HEK293T (cell line): ENCODE results near the gene BRMS1.

Experiments
- ARNT ChIP-seq: fragments of 450-650 bp; IDR thresholded peaks from 2 replicates; pipeline ENCODE4 v1.6.1; 2017; ENCODE audit warnings: mild to moderate bottlenecking
- BHLHE40 ChIP-seq: fragments of 450-650 bp; IDR thresholded peaks from 2 replicates; pipeline ENCODE4 v1.6.1; 2016; ENCODE audit warnings: mild to moderate bottlenecking, moderate library complexity, borderline replicate concordance
- FOXM1 ChIP-seq: fragments of 450-650 bp; IDR thresholded peaks from 2 replicates; pipeline ENCODE4 v1.6.1; 2017; ENCODE audit warnings: mild to moderate bottlenecking, borderline replicate concordance
- NFRKB ChIP-seq: fragments of 450-650 bp; IDR thresholded peaks from 2 replicates; pipeline ENCODE4 v1.6.1; 2016; ENCODE audit warnings: mild to moderate bottlenecking, moderate library complexity
- SUZ12 ChIP-seq: fragments of 450-650 bp; IDR thresholded peaks from 2 replicates; pipeline ENCODE4 v1.6.1; 2016; ENCODE audit warnings: mild to moderate bottlenecking
- TARDBP ChIP-seq: fragments of 450-650 bp; IDR thresholded peaks from 2 replicates; pipeline ENCODE4 v1.6.1; 2016
- TF ChIP-seq, protein P1 (sequence below): fragments of 450-650 bp; IDR thresholded peaks from 2 replicates; pipeline ENCODE4 v1.6.1; 2016

DNA sequence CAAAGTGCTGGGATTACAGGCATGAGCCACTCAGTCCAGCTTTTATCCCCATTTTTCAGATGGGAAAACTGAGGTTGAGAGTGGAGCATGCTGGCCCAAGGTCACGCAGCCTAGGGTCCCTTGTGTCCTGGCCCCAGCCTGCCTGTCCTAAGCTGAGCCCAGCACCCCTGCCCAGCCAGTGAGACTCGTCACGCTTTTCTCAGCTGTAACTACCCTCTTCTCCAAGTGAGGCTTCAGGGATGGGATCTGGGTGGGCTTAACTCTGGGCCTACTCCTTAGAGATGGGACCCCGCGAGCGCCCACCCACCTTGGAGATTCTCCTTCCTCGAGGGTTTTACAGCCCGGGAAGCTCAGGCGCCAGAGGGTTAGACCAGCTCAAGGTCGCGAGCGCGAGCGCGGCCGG is 53.6 kb downstream of the BRMS1 start:
- TF ChIP-seq SUZ12, result no peak
- no peak for TF ChIP-seq NFRKB
- TF ChIP-seq, protein P1, sequence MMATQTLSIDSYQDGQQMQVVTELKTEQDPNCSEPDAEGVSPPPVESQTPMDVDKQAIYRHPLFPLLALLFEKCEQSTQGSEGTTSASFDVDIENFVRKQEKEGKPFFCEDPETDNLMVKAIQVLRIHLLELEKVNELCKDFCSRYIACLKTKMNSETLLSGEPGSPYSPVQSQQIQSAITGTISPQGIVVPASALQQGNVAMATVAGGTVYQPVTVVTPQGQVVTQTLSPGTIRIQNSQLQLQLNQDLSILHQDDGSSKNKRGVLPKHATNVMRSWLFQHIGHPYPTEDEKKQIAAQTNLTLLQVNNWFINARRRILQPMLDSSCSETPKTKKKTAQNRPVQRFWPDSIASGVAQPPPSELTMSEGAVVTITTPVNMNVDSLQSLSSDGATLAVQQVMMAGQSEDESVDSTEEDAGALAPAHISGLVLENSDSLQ, result no peak
- TF ChIP-seq TARDBP, result no peak
- TF ChIP-seq ARNT, result no peak
- no peak for TF ChIP-seq FOXM1
- TF ChIP-seq BHLHE40, result no peak
